SK-N-SH treated with all-trans-retinoic acid at 6 μM for 48 hours (cell line): ENCODE results near the gene ABLIM1.

Source experiments
- ATAC-seq: fragments of 200-7000 bp; cut with Tn5 transposase; 3 replicates; pipeline ENCODE4 v1.9.1; 2020; ENCODE audit warnings: mild to moderate bottlenecking, moderate library complexity
- ARNTL ChIP-seq: fragments of 450-650 bp; formaldehyde crosslinking; IDR thresholded peaks from 2 replicates; pipeline ENCODE4 v1.5.0; 2020; ENCODE audit warnings: low read depth, mild to moderate bottlenecking, moderate library complexity, borderline replicate concordance
- BACH2 ChIP-seq: fragments of 250-450 bp; sonication (Bioruptor Pico); IDR thresholded peaks from 2 replicates; pipeline ENCODE4 v1.9.0; 2021; ENCODE audit warnings: mild to moderate bottlenecking, borderline replicate concordance
- CSDC2 ChIP-seq: fragments of 250-450 bp; sonication (Bioruptor Pico); IDR thresholded peaks from 2 replicates; pipeline ENCODE4 v1.5.0; 2020; ENCODE audit warnings: mild to moderate bottlenecking, moderate library complexity
- ESRRG ChIP-seq: fragments of 250-450 bp; sonication (Bioruptor Pico); IDR thresholded peaks from 2 replicates; pipeline ENCODE4 v1.6.1; 2021; ENCODE audit warnings: mild to moderate bottlenecking
- GLIS3 ChIP-seq: fragments of 250-450 bp; sonication (Bioruptor Pico); IDR thresholded peaks from 2 replicates; pipeline ENCODE4 v1.5.0; 2020; ENCODE audit warnings: mild to moderate bottlenecking, moderate library complexity
- ISL1 ChIP-seq: fragments of 250-450 bp; sonication (Bioruptor Pico); IDR thresholded peaks from 2 replicates; pipeline ENCODE4 v2.1.2; 2022; ENCODE audit warnings: mild to moderate bottlenecking, moderate library complexity
- OSR1 ChIP-seq: fragments of 250-450 bp; sonication (Bioruptor Pico); IDR thresholded peaks from 2 replicates; pipeline ENCODE4 v1.8.0; 2022; ENCODE audit warnings: moderate library complexity, mild to moderate bottlenecking, inconsistent platforms
- PPARA ChIP-seq: fragments of 250-450 bp; sonication (Bioruptor Pico); IDR thresholded peaks from 2 replicates; pipeline ENCODE4 v1.5.0; 2020; ENCODE audit warnings: mild to moderate bottlenecking, borderline replicate concordance
- RARB ChIP-seq: fragments of 250-450 bp; sonication (Bioruptor Pico); IDR thresholded peaks from 2 replicates; pipeline ENCODE4 v1.8.0; 2021; ENCODE audit warnings: mild to moderate bottlenecking, moderate library complexity
- SNAI2 ChIP-seq: fragments of 250-450 bp; sonication (Bioruptor Pico); IDR thresholded peaks from 2 replicates; pipeline ENCODE4 v1.5.0; 2020; ENCODE audit warnings: mild to moderate bottlenecking, moderate library complexity
- TOX ChIP-seq: fragments of 250-450 bp; sonication (Bioruptor Pico); IDR thresholded peaks from 2 replicates; pipeline ENCODE4 v1.8.0; 2021; ENCODE audit warnings: mild to moderate bottlenecking, moderate library complexity, borderline replicate concordance
- ZC3H10 ChIP-seq: fragments of 250-450 bp; sonication (Bioruptor Pico); IDR thresholded peaks from 2 replicates; pipeline ENCODE4 v1.5.1; 2021; ENCODE audit warnings: mild to moderate bottlenecking, moderate library complexity
- ZFP3 ChIP-seq: fragments of 250-450 bp; sonication (Bioruptor Pico); IDR thresholded peaks from 2 replicates; pipeline ENCODE4 v1.5.0; 2020; ENCODE audit warnings: mild to moderate bottlenecking, moderate library complexity
- ZFP30 ChIP-seq: fragments of 450-650 bp; formaldehyde crosslinking; IDR thresholded peaks from 2 replicates; pipeline ENCODE4 v1.5.0; 2022; ENCODE audit warnings: mild to moderate bottlenecking, moderate library complexity
- ZNF565 ChIP-seq: fragments of 450-650 bp; formaldehyde crosslinking; conservative IDR thresholded peaks from 2 replicates; pipeline ENCODE4 v1.5.0; 2020; ENCODE audit warnings: low read depth, mild to moderate bottlenecking, moderate library complexity
- ZNF70 ChIP-seq: fragments of 450-650 bp; formaldehyde crosslinking; IDR thresholded peaks from 2 replicates; pipeline ENCODE4 v1.5.0; 2020; ENCODE audit warnings: mild to moderate bottlenecking, moderate library complexity
- ZNF8 ChIP-seq: fragments of 450-650 bp; formaldehyde crosslinking; IDR thresholded peaks from 2 replicates; pipeline ENCODE4 v1.5.0; 2020; ENCODE audit warnings: mild to moderate bottlenecking, moderate library complexity
- TF ChIP-seq, protein P1 (sequence below): fragments of 250-450 bp; sonication (Bioruptor Pico); IDR thresholded peaks from 2 replicates; pipeline ENCODE4 v1.5.1; 2021; ENCODE audit warnings: mild to moderate bottlenecking, moderate library complexity
- TF ChIP-seq, protein P2 (sequence below): fragments of 250-450 bp; sonication (Bioruptor Pico); IDR thresholded peaks from 2 replicates; pipeline ENCODE4 v1.8.0; 2021; ENCODE audit warnings: low read depth, mild to moderate bottlenecking, moderate library complexity, borderline replicate concordance
- TF ChIP-seq, protein P3 (sequence below): fragments of 250-450 bp; sonication (Bioruptor Pico); IDR thresholded peaks from 2 replicates; pipeline ENCODE4 v1.8.0; 2020; ENCODE audit warnings: mild to moderate bottlenecking, moderate library complexity, borderline replicate concordance
- TF ChIP-seq, protein P4 (sequence below): fragments of 250-450 bp; sonication (Bioruptor Pico); IDR thresholded peaks from 2 replicates; pipeline ENCODE4 v1.5.1; 2020; ENCODE audit warnings: low read depth, mild to moderate bottlenecking, moderate library complexity

The ABLIM1 gene

DNA sequence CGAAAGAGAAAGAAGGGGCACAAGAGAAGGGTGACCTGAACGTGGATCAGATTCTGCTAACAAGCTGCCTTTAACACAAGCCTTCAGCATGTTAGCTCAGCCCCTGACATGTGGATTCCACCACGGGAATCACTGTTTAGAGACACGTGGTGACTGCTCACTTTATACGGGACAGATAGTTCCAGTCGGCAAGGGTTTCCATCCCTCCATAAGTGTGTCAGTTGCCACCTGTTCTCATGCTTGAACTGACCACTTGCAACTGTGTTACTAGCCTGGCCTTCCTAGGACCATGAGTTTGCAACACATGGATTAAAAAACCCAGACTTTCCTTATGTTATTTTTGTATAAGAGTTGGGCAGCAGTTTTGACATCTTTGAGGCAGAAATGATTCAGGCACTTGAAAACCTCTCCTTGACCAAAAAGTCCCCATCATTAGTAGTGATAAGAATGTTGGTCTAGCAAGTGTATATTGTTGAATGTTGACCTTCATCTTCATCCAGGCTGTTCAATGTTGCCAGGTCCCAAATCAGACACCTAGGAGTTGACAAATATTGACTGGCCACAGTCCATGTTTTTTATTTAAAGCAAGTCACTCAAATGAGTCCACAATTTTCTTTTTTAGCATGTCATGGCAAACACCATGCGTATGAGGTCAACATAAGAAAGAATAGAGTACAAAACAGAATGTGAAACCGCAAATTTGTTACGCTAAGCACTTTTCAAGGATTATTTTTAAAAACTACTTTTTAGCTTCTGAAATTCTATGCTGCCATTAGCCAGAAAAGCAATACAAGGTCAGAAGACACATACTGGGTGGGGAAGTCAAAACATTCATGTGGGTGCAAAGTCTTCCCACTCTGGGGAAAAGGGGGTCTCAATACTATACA, 101.6 kb downstream of the ABLIM1 start (continued):
- TF ChIP-seq, protein P1, sequence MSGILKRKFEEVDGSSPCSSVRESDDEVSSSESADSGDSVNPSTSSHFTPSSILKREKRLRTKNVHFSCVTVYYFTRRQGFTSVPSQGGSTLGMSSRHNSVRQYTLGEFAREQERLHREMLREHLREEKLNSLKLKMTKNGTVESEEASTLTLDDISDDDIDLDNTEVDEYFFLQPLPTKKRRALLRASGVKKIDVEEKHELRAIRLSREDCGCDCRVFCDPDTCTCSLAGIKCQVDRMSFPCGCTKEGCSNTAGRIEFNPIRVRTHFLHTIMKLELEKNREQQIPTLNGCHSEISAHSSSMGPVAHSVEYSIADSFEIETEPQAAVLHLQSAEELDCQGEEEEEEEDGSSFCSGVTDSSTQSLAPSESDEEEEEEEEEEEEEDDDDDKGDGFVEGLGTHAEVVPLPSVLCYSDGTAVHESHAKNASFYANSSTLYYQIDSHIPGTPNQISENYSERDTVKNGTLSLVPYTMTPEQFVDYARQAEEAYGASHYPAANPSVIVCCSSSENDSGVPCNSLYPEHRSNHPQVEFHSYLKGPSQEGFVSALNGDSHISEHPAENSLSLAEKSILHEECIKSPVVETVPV (CRISPR knock-in tag), result no peak
- no peak for TF ChIP-seq GLIS3
- no peak for TF ChIP-seq ZFP3 (CRISPR knock-in tag)
- TF ChIP-seq, protein P2, sequence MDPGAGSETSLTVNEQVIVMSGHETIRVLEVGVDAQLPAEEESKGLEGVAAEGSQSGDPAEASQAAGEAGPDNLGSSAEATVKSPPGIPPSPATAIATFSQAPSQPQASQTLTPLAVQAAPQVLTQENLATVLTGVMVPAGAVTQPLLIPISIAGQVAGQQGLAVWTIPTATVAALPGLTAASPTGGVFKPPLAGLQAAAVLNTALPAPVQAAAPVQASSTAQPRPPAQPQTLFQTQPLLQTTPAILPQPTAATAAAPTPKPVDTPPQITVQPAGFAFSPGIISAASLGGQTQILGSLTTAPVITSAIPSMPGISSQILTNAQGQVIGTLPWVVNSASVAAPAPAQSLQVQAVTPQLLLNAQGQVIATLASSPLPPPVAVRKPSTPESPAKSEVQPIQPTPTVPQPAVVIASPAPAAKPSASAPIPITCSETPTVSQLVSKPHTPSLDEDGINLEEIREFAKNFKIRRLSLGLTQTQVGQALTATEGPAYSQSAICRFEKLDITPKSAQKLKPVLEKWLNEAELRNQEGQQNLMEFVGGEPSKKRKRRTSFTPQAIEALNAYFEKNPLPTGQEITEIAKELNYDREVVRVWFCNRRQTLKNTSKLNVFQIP, result no peak

DNA sequence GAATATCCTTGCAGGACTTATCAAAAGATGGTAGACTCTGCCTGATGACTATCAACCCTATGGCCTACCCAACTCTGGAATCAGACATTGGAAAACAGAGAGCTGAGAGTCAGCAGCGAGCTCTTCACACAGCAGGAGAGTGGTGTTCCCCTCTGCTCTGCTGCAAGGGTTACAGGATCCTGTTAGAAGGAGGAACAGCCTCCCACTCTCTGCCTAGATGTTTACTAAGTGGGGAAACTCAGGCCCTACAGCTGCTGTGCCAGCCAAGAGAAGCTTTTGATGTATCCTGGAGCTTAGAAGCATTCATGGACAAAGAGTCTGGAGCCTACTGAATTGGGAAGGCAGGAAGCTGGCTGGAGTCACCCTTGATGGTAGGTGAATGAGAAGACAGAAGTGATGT, 104.6 kb downstream of the ABLIM1 start:
- no peak for ATAC-seq
- TF ChIP-seq, protein P3, sequence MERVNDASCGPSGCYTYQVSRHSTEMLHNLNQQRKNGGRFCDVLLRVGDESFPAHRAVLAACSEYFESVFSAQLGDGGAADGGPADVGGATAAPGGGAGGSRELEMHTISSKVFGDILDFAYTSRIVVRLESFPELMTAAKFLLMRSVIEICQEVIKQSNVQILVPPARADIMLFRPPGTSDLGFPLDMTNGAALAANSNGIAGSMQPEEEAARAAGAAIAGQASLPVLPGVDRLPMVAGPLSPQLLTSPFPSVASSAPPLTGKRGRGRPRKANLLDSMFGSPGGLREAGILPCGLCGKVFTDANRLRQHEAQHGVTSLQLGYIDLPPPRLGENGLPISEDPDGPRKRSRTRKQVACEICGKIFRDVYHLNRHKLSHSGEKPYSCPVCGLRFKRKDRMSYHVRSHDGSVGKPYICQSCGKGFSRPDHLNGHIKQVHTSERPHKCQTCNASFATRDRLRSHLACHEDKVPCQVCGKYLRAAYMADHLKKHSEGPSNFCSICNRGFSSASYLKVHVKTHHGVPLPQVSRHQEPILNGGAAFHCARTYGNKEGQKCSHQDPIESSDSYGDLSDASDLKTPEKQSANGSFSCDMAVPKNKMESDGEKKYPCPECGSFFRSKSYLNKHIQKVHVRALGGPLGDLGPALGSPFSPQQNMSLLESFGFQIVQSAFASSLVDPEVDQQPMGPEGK (CRISPR knock-in tag), result no peak
- TF ChIP-seq, protein P4, sequence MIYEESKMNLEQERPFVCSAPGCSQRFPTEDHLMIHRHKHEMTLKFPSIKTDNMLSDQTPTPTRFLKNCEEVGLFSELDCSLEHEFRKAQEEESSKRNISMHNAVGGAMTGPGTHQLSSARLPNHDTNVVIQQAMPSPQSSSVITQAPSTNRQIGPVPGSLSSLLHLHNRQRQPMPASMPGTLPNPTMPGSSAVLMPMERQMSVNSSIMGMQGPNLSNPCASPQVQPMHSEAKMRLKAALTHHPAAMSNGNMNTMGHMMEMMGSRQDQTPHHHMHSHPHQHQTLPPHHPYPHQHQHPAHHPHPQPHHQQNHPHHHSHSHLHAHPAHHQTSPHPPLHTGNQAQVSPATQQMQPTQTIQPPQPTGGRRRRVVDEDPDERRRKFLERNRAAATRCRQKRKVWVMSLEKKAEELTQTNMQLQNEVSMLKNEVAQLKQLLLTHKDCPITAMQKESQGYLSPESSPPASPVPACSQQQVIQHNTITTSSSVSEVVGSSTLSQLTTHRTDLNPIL (CRISPR knock-in tag), result no peak
- TF ChIP-seq ZNF8 (no peak), TOX (CRISPR knock-in tag) (no peak), BACH2 (CRISPR knock-in tag) (no peak), RARB (CRISPR knock-in tag) (no peak)

DNA sequence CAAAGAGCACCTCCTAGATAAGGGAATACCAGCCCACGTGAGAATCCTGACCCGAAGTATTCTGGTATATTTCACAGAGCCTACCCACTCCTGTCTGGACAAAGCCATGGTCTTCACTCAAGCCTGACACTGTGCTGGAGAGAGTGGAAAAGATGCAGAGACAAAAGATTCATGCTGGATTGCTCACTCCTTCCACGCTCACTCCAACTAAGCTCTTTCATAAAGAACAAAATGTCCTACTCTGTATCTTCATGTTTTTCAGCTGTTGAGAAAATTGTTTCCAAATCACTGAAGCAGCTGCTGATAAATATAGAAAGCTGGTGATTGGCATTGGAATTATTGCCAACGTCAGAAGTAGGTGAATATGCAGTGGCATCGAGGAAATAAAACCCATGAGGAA, 106.0 kb downstream of the ABLIM1 start:
- no peak for TF ChIP-seq CSDC2 (CRISPR knock-in tag)
- TF ChIP-seq GLIS3, result no peak
- TF ChIP-seq BACH2 (CRISPR knock-in tag), result no peak
- no peak for TF ChIP-seq ZC3H10 (CRISPR knock-in tag)
- TF ChIP-seq ISL1, result no peak
- TF ChIP-seq ZNF70 (CRISPR knock-in tag), result no peak
- TF ChIP-seq, protein P2, result no peak
- TF ChIP-seq ZNF8, result no peak
- no peak for TF ChIP-seq TOX (CRISPR knock-in tag)
- TF ChIP-seq ZFP30, result no peak
- no peak for TF ChIP-seq PPARA (CRISPR knock-in tag)
- no peak for TF ChIP-seq OSR1
- no peak for TF ChIP-seq ESRRG (CRISPR knock-in tag)
- TF ChIP-seq ZNF565 (CRISPR knock-in tag), result no peak
- TF ChIP-seq, protein P4 (CRISPR knock-in tag), result no peak
- no peak for TF ChIP-seq SNAI2 (CRISPR knock-in tag)
- no peak for TF ChIP-seq ARNTL
- TF ChIP-seq ZFP3 (CRISPR knock-in tag), result no peak
- no peak for ATAC-seq
